HCT116 (cell line): ENCODE measurements around the gene KPRP.

Source experiments
- CTCF ChIP-seq, 3 experiments: fragments of 200-600 bp in 1 of 3; sonication (generic) in 1 of 3; IDR thresholded peaks in 2 of 3; conservative IDR thresholded peaks in 1 of 3; 2 replicates each; pipeline ENCODE4 v1.5.1; 2012 to 2017; ENCODE audit warnings: low read depth in 2 of 3, low read length in 2 of 3, antibody characterized with exemption in 1 of 3, borderline replicate concordance in 1 of 3, control low read depth in 1 of 3, mild to moderate bottlenecking in 1 of 3, mixed read lengths in 1 of 3, mixed run types in 1 of 3, moderate library complexity in 1 of 3; ENCODE audit not compliant: insufficient read depth in 1 of 3
- EZH2phosphoT487 ChIP-seq: fragments of 200-600 bp; IDR thresholded peaks from 2 replicates; pipeline ENCODE4 v1.6.1; 2018; ENCODE audit warnings: antibody characterized with exemption, borderline replicate concordance
- JUND ChIP-seq: IDR thresholded peaks from 2 replicates; pipeline ENCODE4 v1.6.1; 2012
- POLR2A ChIP-seq: IDR thresholded peaks from 2 replicates; pipeline ENCODE4 v1.7.0; 2011; ENCODE audit warnings: borderline replicate concordance; ENCODE audit not compliant: insufficient read depth, insufficient read length; ENCODE audit errors: extremely low read depth
- POLR2AphosphoS5 ChIP-seq: IDR thresholded peaks from 2 replicates; pipeline ENCODE4 v1.6.1; 2011; ENCODE audit warnings: mild to moderate bottlenecking, low read depth, low read length, moderate library complexity
- TF ChIP-seq, protein P1 (sequence below): IDR thresholded peaks from 2 replicates; pipeline ENCODE4 v1.6.1; 2012

- TF ChIP-seq EZH2phosphoT487 (no peak), POLR2A (no peak), CTCF (IDR thresholded peaks at IDR 0.05 in 2 of 3, conservative IDR thresholded peaks at IDR 0.05 in 1 of 3; ENCODE audit: borderline replicate concordance in 1 of 3, insufficient read depth in 1 of 3, low read depth in 2 of 3, low read length in 2 of 3) (no peak), POLR2AphosphoS5 (no peak), JUND (no peak)
- TF ChIP-seq, protein P1, sequence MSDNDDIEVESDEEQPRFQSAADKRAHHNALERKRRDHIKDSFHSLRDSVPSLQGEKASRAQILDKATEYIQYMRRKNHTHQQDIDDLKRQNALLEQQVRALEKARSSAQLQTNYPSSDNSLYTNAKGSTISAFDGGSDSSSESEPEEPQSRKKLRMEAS, result no peak
These were observed 53.2 kb downstream of the KPRP start for GRCh38 chr1:152811050-152811449.
